ENCODE data around the gene KLF16. TPM values are rescaled to one million over a fixed set of nuclear protein-coding genes. Genes with fewer than 3 reads are reported as not detected.

Gene KLF16
- total and polyA plus RNA-seq, 3 experiments from 2014 or later, result 0.92 to 43.1 (median 42.8) TPM

DNA sequence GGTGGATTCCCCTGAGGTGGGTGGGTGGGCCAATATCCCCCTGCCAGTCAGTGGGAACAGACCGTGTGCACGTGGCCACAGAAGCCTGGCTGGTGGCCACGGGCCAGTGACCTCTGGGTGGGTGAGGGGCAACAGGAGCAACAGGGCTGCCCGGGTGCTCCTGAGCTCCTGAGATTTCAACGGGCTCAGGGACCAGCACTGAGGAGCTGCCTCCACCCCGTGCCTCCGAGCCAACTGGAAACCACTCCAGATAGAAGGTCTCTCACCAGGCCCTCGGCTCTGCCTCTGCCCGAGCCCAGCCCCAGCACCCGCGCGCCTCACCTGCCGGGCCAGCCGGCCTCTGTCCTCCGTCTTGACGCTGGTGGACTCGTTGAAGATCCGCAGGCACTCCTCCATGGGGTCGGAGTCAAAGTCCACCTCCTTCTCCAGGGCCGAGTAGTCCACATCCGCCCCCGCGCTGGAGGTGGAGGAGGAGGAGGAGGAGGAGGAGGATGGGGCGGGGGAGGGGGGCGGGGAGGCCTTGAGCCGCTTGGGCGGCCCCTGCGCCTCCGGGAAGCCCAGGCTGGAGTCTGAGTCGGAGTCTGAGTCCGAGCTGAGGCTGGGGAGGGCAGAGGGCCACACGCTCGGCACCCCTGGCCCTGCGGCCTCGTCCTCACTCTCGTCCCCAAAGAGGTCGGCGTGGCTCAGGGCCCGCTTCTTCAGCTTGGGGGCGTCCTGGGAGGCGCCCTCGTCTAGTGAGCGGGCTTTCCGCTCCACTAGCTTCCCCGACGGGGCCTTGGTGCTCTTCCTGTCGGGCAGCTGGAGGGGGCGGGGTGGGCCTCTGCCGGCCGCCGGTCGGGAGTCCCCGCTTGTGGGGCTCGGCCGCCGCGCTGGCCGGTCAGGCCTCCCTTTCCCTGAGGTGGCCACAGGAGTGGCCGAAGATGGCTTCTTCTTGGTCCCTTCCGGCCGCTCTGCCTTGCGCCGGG is 36.5 kb downstream of the KLF16 start:
- no peak for DNase-seq
- Histone ChIP-seq H3K27ac (ENCODE audit: low read depth, low read length) (peak overlapping the region; percentile 51), H3K9me3 (ENCODE audit: low read length) (no peaks in the 10 kb centered on the region), H3K27me3 (ENCODE audit: insufficient read depth, low read length, poor library complexity, severe bottlenecking) (no peaks in the 10 kb centered on the region), H3K4me3 (ENCODE audit: low read length) (no peak overlapping the region), H3K36me3 (ENCODE audit: insufficient read depth, low read length) (peaks cover 3% of the 10 kb centered on the region), H3K4me1 (ENCODE audit: insufficient read depth, low read length) (peaks cover 9% of the 10 kb centered on the region)
- Mint-ChIP-seq H3K36me3 (peaks cover 2 to 53% (median 4%) of the 10 kb centered on the region in 3 donors), H3K4me1 (peaks cover 0 to 11% (median 4%) of the 10 kb centered on the region in 3 donors), H3K27me3 (peaks cover 0 to 2% of the 10 kb centered on the region in 2 donors), H3K4me3 (no peak overlapping the region), H3K9me3 (peaks cover 0 to 2% (median 0%) of the 10 kb centered on the region in 5 donors), H3K27ac (no peak overlapping the region)
- ChIA-PET CTCF (interaction anchor here (0.6 to 4.7 kb wide), 31 partner anchors 11 to 321 kb away, joined by 3 to 36 read pairs (median 4); partner anchors contain the start of gene UQCR11), POLR2A (no interaction called here)

DNA sequence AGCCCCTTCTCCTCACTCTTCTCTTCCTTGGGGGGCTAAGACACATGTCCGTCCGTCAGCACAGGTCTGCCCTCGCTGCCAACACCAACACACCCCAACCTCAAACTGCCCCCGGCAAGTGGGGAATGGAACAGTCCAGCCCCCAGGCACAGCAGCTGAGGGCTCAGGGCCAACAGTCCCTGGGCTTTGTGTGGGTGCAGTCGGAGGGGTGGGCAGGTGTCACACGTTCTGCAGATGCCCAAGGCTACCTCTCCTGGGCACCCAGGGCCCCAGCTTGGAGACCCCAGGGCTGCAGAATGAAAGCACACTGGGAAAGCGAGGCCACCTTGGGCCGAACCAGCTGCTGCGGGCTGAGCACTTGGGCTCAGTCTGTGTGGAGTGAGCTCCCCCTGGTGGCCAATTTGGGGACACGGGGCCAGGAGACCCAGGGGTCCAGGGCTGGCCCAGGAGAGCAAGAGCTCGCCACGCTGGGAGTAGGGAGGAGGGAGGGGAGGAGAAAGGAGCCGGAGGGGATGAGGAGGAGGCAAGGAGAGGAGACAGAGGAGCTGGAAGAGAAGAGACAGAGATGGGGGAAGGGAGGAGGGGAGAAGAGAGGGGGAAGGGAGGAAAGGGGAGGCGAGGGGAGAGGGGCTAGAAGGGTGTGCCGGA is 37.3 kb downstream of the KLF16 start:
- Histone ChIP-seq H3K36me3 (ENCODE audit: insufficient read depth, low read length) (peaks cover 3% of the 10 kb centered on the region), H3K27ac (ENCODE audit: low read depth, low read length) (peak overlapping the region; percentile 51), H3K4me3 (ENCODE audit: low read length) (no peak overlapping the region), H3K9me3 (ENCODE audit: low read length) (no peaks in the 10 kb centered on the region), H3K4me1 (ENCODE audit: insufficient read depth, low read length) (peaks cover 9% of the 10 kb centered on the region), H3K27me3 (ENCODE audit: insufficient read depth, low read length, poor library complexity, severe bottlenecking) (no peaks in the 10 kb centered on the region)
- peaks cover 2 to 55% (median 4%) of the 10 kb centered on the region in 3 donors for H3K36me3 Mint-ChIP-seq
- ChIA-PET POLR2A (no interaction called here), CTCF (interaction anchor here (0.6 to 4.7 kb wide), 34 partner anchors 9 to 320 kb away, joined by 3 to 36 read pairs (median 4); partner anchors contain the start of gene UQCR11)
- peaks cover 0 to 2% of the 10 kb centered on the region in 2 donors for H3K27me3 Mint-ChIP-seq
- no peak overlapping the region for H3K4me3 Mint-ChIP-seq
- H3K9me3 Mint-ChIP-seq, result no peaks in the 10 kb centered on the region
- peak; percentile 59 to 84 (median 70) for DNase-seq
- H3K27ac Mint-ChIP-seq, result no peak overlapping the region
- peaks cover 0 to 11% (median 4%) of the 10 kb centered on the region in 3 donors for H3K4me1 Mint-ChIP-seq

DNA sequence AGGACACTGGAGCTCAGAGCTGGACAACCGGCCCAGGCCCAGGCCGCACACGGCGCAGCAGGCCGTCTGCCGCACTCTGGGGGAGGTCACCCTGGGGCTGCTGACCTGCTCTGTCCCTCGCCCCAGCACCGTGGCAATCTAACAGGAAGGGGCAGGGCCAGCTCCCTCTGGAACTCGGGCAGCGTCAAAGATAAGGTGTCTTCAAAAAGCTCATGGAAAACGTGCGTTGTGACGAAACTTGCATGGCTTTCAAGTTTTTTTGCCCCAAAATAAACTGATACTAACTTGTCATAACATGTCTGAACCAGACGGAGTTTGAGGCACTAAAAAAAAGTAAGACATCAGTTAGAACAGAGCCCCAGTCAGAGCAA is 39.1 kb downstream of the KLF16 start:
- ChIA-PET POLR2A (no interaction called here), CTCF (interaction anchor here (1.1 to 4.7 kb wide), 3 partner anchors 14 to 30 kb away, joined by 3 to 28 read pairs (median 6); no protein-coding TSS in a partner anchor)
- H3K36me3 ChIP-seq (ENCODE audit: insufficient read depth, low read length), result peaks cover 9% of the 10 kb centered on the region

DNA sequence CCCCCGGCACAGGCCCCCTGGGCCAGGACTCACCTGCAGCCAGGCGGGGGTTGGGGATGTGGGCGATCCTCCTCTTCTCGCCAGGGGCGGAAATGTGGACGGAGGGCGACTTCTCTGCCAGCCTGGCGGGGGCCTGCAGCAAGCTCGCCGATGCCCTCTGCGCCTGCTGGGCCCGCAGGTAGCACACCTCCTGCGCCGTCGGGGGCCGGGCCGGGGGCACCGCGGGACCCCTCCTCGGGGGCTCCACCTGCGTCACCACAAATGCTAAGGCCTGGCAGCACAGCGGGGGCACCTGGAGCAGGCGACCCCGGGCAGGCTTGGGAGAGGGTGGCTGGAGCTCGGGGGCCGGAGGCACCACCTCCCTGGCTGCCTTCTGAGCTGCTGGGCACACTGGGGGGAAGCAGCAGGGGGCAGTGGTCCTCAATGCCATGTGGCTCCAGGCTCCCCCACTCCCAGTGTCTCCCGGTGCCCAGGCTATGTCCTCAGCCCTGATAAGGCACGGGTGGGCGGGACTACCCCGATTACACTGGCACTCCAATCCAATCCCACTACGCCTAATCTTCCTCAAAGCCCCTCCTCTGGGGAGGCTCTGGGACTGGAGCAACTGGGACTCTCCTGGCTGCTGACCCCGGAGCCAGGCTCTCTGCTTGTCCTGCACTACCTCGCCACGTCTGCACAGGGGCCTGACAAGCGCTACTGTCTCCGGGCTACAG is 39.7 kb downstream of the KLF16 start:
- Histone ChIP-seq H3K36me3 (ENCODE audit: insufficient read depth, low read length) (peaks cover 9% of the 10 kb centered on the region), H3K27me3 (ENCODE audit: insufficient read depth, low read length, poor library complexity, severe bottlenecking) (no peaks in the 10 kb centered on the region), H3K9me3 (ENCODE audit: low read length) (no peaks in the 10 kb centered on the region), H3K4me1 (ENCODE audit: insufficient read depth, low read length) (peaks cover 9% of the 10 kb centered on the region), H3K4me3 (ENCODE audit: low read length) (no peak overlapping the region), H3K27ac (ENCODE audit: low read depth, low read length) (no peak overlapping the region)
- peak overlapping the region in 1 of 7 donors; percentile 61 for H3K4me3 Mint-ChIP-seq
- no peaks in the 10 kb centered on the region for H3K27me3 Mint-ChIP-seq
- DNase-seq, result no peak
- H3K36me3 Mint-ChIP-seq, result peaks cover 3 to 54% (median 8%) of the 10 kb centered on the region in 3 donors
- H3K27ac Mint-ChIP-seq, result no peak overlapping the region
- H3K9me3 Mint-ChIP-seq, result no peaks in the 10 kb centered on the region
- H3K4me1 Mint-ChIP-seq, result peaks cover 0 to 5% (median 4%) of the 10 kb centered on the region in 3 donors
- CTCF ChIA-PET, result interaction anchor here (1.1 to 4.7 kb wide), 3 partner anchors 15 to 29 kb away, joined by 3 to 28 read pairs (median 6); no protein-coding TSS in a partner anchor
- POLR2A ChIA-PET, result no interaction called here

More for the DNA sequence above, 39.1 kb downstream of the KLF16 start:
- Mint-ChIP-seq H3K36me3 (peaks cover 3 to 55% (median 8%) of the 10 kb centered on the region in 3 donors), H3K27me3 (no peaks in the 10 kb centered on the region), H3K9me3 (no peaks in the 10 kb centered on the region), H3K4me3 (peak overlapping the region in 1 of 7 donors; percentile 9), H3K4me1 (peaks cover 0 to 5% (median 4%) of the 10 kb centered on the region in 3 donors), H3K27ac (no peak overlapping the region)
- no peak for DNase-seq
- Histone ChIP-seq H3K4me1 (ENCODE audit: insufficient read depth, low read length) (peaks cover 9% of the 10 kb centered on the region), H3K4me3 (ENCODE audit: low read length) (no peak overlapping the region), H3K27me3 (ENCODE audit: insufficient read depth, low read length, poor library complexity, severe bottlenecking) (no peaks in the 10 kb centered on the region), H3K27ac (ENCODE audit: low read depth, low read length) (no peak overlapping the region), H3K9me3 (ENCODE audit: low read length) (no peaks in the 10 kb centered on the region)

DNA sequence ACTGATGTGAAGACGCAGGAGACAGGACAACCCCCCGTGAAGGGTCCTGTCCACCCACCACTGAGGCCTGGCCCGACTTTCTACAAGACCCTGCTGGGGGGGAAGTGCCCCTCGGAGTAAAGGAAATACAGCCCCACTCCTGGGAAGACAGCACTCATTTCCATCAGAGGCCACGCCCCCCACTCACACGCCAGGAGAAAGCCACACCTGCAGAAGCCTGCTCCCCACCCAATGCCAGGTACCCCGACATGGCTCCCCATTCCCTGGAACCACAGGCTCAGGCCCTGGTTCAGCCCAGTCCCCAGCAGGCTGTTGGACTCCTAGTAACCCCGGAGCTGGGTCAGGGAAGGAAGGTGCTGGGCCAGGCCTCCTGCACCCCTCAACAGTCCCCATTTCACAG is 40.4 kb downstream of the KLF16 start:
- Histone ChIP-seq H3K27ac (ENCODE audit: low read depth, low read length) (no peak overlapping the region), H3K27me3 (ENCODE audit: insufficient read depth, low read length, poor library complexity, severe bottlenecking) (no peaks in the 10 kb centered on the region), H3K4me3 (ENCODE audit: low read length) (no peak overlapping the region), H3K36me3 (ENCODE audit: insufficient read depth, low read length) (peaks cover 13% of the 10 kb centered on the region), H3K9me3 (ENCODE audit: low read length) (no peaks in the 10 kb centered on the region), H3K4me1 (ENCODE audit: insufficient read depth, low read length) (peaks cover 9% of the 10 kb centered on the region)
- Mint-ChIP-seq H3K9me3 (no peaks in the 10 kb centered on the region), H3K4me3 (no peak overlapping the region), H3K4me1 (peaks cover 0 to 5% (median 4%) of the 10 kb centered on the region in 3 donors), H3K36me3 (peaks cover 3 to 57% (median 8%) of the 10 kb centered on the region in 3 donors), H3K27me3 (no peaks in the 10 kb centered on the region), H3K27ac (no peak overlapping the region)
- no peak for DNase-seq
- ChIA-PET POLR2A (no interaction called here), CTCF (interaction anchor here (1.5 kb wide), 1 partner anchor 15 kb away, joined by 6 read pairs; no protein-coding TSS in a partner anchor)

DNA sequence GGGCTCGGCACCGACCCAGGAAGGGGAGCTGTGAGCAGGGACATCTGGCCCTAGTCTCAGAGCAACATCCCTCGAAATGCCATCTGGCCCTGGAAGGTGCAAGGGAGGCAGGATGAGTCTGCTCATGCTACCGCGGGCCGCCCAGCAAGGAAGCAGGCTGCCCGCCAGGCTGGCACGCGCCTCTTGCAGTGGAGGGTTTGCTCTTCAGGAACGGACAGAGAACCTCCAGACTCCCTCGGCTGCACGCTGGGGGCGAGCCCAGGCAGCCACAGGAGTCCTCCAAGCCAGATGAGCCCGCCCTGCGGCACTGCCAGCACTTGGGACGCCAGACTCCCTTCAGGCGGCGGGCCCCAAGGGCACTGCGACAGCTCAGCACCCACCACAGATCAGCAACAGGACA is 41.2 kb downstream of the KLF16 start:
- H3K27ac ChIP-seq (ENCODE audit: low read depth, low read length), result no peak overlapping the region
- H3K9me3 ChIP-seq (ENCODE audit: low read length), result no peaks in the 10 kb centered on the region
- H3K27me3 ChIP-seq (ENCODE audit: insufficient read depth, low read length, poor library complexity, severe bottlenecking), result no peaks in the 10 kb centered on the region
- Mint-ChIP-seq H3K4me3 (no peak overlapping the region), H3K36me3 (peaks cover 3 to 65% (median 8%) of the 10 kb centered on the region in 3 donors), H3K4me1 (peaks cover 0 to 5% (median 4%) of the 10 kb centered on the region in 3 donors), H3K27me3 (no peaks in the 10 kb centered on the region), H3K9me3 (no peaks in the 10 kb centered on the region), H3K27ac (no peak overlapping the region)
- ChIA-PET POLR2A (no interaction called here), CTCF (no interaction called here)
- no peak for DNase-seq
- peaks cover 18% of the 10 kb centered on the region for H3K36me3 ChIP-seq (ENCODE audit: insufficient read depth, low read length)
- no peak overlapping the region for H3K4me3 ChIP-seq (ENCODE audit: low read length)
- H3K4me1 ChIP-seq (ENCODE audit: insufficient read depth, low read length), result peaks cover 9% of the 10 kb centered on the region

DNA sequence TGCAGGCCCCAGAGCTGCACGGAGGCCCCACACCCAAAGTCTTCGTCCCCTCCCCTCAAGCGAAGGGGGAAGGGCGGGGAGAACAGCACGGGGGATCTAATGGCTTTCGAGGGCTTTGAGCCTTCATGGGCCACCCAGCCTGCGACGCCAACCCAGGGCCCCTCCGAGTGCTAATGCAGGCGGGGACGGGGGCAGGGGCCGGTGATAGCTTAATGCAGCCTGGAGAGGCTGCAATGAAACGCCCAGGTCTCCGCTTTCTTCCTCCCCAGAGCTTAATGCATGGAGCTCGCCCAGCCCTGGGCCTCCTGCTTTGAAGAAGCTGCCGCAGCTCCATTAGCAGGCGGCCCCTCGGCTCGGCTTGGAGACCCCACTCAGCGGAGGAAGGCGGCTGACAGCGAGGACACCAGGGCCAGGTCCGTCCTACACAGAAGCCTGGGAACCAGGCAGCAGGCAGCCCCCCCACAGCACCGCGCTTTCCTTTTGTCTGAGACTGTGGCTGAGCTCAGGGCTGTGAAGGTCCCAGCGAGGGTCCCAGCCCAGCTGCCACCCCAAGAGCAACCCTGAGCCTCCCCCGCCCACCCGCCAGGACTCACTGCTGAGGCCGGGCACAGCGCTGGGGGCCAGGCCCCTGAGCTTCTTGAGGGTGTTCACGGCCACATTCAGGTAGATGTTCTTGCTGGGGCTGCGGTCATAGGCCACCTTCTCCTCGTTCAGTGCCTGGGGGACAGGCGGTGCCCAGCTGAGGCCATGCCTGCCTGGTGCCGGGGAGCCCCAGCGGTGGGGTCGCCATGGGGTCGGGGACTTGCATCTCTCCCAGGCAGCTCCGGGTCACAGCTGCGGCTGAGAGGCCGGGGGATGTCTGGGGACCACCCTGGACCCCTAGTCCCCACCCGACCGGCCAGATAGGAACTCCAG is 43.8 kb downstream of the KLF16 start:
- no peak for DNase-seq
- Mint-ChIP-seq H3K27me3 (no peaks in the 10 kb centered on the region), H3K36me3 (peaks cover 3 to 77% (median 4%) of the 10 kb centered on the region in 3 donors), H3K27ac (no peak overlapping the region), H3K9me3 (no peaks in the 10 kb centered on the region), H3K4me1 (no peaks in the 10 kb centered on the region), H3K4me3 (no peak overlapping the region)
- POLR2A ChIA-PET, result no interaction called here
- no peaks in the 10 kb centered on the region for H3K9me3 ChIP-seq (ENCODE audit: low read length)
- H3K4me3 ChIP-seq (ENCODE audit: low read length), result no peak overlapping the region
- H3K27me3 ChIP-seq (ENCODE audit: insufficient read depth, low read length, poor library complexity, severe bottlenecking), result no peaks in the 10 kb centered on the region
- no peak overlapping the region for H3K27ac ChIP-seq (ENCODE audit: low read depth, low read length)
- CTCF ChIA-PET, result no interaction called here
- H3K36me3 ChIP-seq (ENCODE audit: insufficient read depth, low read length), result peaks cover 15% of the 10 kb centered on the region
- no peaks in the 10 kb centered on the region for H3K4me1 ChIP-seq (ENCODE audit: insufficient read depth, low read length)
